GM15510 (cell line): ENCODE data around the gene CRYZL1.

Experiments
- POLR2A ChIP-seq: IDR thresholded peaks from 3 replicates; pipeline ENCODE4 v1.6.1; 2011; ENCODE audit warnings: borderline replicate concordance; ENCODE audit not compliant: insufficient read length; ENCODE audit errors: extremely low read depth

Gene CRYZL1

DNA sequence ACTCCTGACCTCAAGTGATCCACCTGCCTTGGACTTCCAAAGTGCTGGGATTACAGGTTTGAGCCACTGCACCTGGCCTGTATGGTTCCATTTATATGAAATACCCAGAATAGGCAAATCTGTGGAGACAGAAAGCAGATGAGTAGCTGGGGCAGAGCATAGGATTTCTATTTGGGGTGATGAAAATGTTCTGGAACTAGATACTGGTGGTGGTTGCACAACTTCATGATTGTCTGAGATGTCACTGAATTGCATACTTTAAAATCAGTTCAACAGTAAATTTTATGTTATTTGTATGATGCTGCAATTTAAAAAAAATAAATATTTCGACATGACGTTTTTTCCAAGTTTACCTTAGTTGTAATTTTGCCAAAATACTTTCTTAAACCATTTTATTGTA, 24.6 kb upstream of the CRYZL1 start:
- no peak for TF ChIP-seq POLR2A

GRCh38 chr21:33664135-33664534, 22.6 kb upstream of the CRYZL1 start:
- no peak for TF ChIP-seq POLR2A

GRCh38 chr21:33663241-33663640, 21.7 kb upstream of the CRYZL1 start:
- no peak for TF ChIP-seq POLR2A

- no peak for TF ChIP-seq POLR2A
Measured at GRCh38 chr21:33662046-33662445, 20.5 kb upstream of the CRYZL1 start.

GRCh38 chr21:33661146-33661545, 19.6 kb upstream of the CRYZL1 start:
- no peak for TF ChIP-seq POLR2A

- TF ChIP-seq POLR2A: no peak
Measured at GRCh38 chr21:33660406-33660805, 18.9 kb upstream of the CRYZL1 start.

GRCh38 chr21:33659568-33659949, 18.0 kb upstream of the CRYZL1 start:
- no peak for TF ChIP-seq POLR2A

DNA sequence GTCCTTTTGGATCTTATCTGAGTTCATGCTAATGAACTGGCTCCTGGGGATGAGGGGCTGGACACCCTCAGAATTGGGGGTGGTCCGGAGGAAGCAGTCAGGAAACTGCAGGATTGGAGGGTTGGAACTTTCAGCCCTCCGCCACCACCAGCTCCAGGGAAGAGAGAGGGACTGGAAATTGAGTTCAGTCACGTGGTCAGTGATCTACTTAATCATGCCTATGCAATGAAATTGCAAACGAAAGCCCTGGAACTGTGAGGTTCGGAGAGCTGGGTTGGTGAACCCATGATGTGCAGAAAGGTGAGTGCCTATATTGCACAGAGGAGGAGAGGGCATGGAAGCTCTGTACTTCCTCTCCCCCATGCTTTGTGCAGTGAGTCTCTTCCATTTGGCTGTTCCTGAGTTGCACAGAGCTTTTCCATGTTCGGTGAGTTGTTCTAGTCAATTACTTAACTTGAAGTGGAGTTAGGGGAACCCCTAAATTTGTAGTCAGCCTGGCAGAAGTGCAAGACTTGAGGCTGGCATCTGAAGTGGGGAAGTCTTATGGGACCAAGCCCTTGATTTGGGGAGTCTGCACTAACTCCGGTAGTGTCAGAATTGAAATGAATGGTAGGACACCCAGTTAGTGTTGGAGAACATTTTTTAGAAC, 17.5 kb upstream of the CRYZL1 start:
- TF ChIP-seq POLR2A: no peak

DNA sequence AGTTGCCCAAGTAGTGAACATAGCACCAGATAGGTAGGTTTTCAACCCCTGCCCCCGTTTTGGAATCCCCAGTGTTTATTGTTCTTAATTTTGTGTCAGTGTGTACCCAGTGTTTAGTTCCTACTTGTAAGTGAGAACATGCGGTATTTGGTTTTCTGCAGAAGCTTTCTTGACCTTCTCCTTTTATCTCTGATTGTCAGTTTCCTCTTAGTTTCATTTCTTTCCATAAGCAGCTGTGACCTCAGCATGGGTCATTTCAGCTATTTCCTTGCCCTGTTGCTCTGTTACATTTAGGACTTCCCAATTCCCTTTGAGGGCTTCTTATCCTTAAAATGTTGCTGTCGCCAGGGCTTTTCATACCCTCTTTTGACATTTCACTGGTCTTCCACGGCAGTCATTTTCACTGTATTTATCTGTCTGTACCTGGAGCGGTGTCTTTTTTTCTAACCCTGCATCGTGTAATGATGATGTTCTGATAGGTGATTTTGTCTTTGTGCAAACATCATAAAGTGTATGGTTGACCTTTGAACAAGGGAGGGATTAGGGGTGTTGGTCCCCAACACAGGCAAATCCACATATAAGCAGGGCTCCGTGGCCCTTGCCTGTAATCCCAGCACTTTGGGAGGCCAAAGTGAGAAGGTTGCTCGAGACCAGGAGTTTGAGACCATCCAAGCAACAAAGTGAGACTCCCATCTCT, 15.7 kb upstream of the CRYZL1 start:
- no peak for TF ChIP-seq POLR2A

- TF ChIP-seq POLR2A: no peak
Measured at GRCh38 chr21:33655588-33656221, 14.2 kb upstream of the CRYZL1 start.

DNA sequence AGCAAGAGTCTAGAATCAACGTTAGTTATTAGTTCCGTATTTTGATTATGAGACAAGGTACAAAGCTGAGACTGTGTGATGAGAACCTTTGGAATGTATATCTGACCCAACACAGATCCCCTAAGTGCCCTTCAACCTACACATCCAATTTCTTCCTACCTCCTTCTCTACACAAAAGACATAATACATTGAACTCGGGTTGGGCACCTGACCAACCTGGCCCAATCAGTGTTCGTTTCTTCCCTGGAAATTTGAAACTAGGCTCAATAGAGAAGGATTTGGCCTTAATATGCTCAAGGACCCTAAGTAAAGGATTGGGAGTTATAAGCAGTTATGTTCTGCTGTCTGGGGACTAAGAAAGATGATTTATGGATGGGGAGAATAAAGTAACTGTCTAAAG, 12.9 kb upstream of the CRYZL1 start:
- TF ChIP-seq POLR2A: no peak

DNA sequence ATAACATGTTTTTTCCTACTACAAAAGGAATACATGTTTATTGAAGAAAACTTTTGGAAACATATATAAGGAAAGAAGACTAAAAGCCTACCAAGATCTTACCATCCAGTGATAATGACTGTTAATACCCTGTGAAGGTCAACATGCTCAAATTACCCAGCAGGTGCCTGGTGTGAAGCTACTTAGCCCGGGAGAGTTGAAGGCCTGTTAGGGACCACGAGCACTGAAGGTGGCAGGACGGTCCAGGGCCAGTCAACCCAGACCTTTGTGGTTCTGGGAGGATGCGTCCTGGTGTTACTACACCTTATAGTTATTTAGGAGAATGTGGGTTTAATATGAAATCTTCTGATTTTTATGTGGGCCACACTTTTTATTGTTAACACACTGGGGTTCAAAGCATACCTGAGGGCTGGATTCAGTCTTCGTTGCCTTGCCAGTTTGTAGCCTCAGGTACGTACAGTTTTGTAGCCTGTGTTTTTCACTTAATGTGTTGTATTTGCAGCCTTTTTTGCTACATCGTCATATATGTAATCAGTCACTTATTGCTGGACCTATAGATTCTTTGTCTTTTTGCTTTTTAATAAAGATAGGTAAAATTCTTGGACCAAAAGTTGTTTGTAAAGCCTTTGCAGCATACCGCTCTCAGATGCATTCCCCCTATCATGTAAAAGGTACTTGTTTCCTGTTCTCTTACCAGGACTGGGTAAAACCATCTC, 10.6 kb upstream of the CRYZL1 start:
- no peak for TF ChIP-seq POLR2A

DNA sequence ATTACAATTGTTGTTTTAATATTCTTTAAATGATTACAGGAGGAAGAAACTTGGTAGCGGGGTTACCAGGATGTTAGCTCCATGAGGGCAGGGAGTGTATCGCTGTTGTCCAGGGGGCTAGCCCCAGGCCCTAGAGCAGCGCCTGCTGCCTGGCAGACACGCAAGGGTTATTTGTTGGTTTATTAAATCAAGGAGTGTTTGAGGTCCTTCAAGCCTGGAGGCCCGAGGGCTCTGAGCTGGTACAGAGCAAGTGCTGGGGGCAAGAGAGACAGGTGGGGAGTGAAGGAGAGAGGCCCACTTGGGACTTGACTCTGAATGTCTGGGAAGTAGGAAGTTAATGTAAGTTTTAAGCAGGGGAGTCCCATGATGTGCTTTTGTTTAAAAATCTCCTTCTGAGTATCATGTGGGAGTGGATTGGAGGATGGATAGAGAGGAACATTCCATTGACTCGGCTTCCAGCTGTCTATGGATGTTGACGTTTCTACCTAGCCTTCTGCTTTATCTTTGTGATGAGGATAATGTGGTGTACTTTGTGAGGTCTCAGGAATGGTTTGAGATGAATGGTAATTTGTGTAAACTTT, 9.5 kb upstream of the CRYZL1 start:
- no peak for TF ChIP-seq POLR2A

GRCh38 chr21:33650230-33650629, 8.7 kb upstream of the CRYZL1 start:
- no peak for TF ChIP-seq POLR2A

DNA sequence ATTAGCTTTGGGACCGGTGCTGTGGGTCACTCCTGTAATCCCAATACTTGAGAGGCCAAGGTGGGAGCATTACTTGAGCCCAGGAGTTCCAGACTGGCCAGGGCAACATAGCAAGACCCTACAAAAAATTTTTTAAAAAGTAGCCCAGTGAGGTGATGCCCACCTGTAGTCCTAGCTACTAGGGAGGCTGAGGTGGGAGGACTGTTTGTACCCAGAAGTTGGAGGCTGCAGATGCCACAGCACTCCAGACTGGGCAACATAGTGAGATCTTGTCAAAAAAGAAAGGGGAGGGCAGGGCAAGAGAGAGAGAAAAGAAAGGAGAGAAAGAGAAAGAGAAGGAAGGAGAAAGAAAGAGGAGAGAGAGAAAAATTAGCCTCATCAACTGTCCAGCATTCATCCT, 7.0 kb upstream of the CRYZL1 start:
- no peak for TF ChIP-seq POLR2A
